Loucy (cell line): ENCODE data around the gene DOC2A.

ENCODE experiments used
- CTCF ChIP-seq: fragments of 200-600 bp; sonication (generic); conservative IDR thresholded peaks from 2 replicates; pipeline ENCODE4 v1.5.1; 2014; ENCODE audit warnings: mild to moderate bottlenecking, antibody characterized with exemption, low read length
- EZH2phosphoT487 ChIP-seq: fragments of 200-600 bp; IDR thresholded peaks from 2 replicates; pipeline ENCODE4 v1.6.1; 2018; ENCODE audit warnings: antibody characterized with exemption, mild to moderate bottlenecking, moderate library complexity, borderline replicate concordance

- TF ChIP-seq CTCF (no peak), EZH2phosphoT487 (no peak)
These were observed 4.0 kb downstream of the DOC2A start for GRCh38 chr16:30006659-30007377.
